Amniotic epithelial cell (primary cell): Measurements from ENCODE around the gene DBI.
"Not testable (repeated sequence)": the region's sequence is repeated elsewhere in the genome, so short reads cannot be mapped to it uniquely, and the experiment has no call there.

ENCODE experiments used
- DNase-seq: peaks from one replicate; pipeline ENCODE4 v3.0.0-alpha.2; 2010; ENCODE audit warnings: low read depth

DBI gene

GRCh38 chr2:119402106-119402505 is 35.3 kb downstream of the DBI start:
- no peak for DNase-seq

- DNase-seq: peak; percentile 31
Observed at GRCh38 chr2:119402645-119403560, 36.1 kb downstream of the DBI start.

- DNase-seq: not testable (repeated sequence)
Observed at GRCh38 chr2:119403618-119404017, 36.8 kb downstream of the DBI start.

DNA sequence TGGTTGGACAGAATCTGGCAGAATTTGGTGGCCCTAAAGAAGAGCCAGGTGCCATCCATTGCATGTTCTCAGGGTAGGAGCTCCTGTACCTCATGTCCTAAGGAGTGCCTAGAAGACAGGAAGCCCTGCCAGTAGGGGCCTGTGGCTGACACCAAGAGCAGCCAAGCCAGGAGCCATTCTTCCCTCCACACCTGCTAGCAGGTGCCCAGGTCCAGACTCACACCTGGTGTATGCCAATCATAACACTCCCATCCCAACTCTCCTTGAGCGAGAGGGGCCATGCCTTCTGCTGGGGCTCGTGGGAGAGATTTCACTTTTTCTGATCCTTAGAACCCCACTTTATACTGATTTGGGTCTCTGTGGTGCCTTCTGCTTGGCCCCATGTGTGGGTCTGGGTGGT is 38.4 kb downstream of the DBI start:
- no peak for DNase-seq

- DNase-seq: peak; percentile 55
Observed at GRCh38 chr2:119407430-119408220, 40.8 kb downstream of the DBI start.

GRCh38 chr2:119408221-119408619 is 41.4 kb downstream of the DBI start:
- no peak for DNase-seq

DNA sequence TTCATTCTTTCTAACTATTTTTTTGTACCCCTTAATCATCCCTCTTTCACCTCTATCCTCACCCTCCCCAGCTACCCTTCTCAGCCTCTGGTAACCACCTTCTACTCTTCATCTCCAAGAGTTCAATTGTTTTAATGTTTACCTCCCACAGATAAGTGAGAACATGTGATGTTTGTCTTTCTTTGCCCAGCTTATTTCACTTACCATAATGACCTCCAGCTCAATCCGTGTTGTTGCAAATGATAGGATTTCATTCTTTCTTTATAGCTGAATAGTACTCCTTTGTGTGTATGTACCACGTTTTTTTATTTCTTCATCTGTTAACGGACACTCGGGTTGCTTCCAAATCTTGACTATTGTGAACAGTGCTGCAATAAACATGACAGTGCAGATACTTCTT is 42.7 kb downstream of the DBI start:
- no peak for DNase-seq

GRCh38 chr2:119414894-119415293 is 48.1 kb downstream of the DBI start:
- no peak for DNase-seq

- no peak for DNase-seq
Observed at GRCh38 chr2:119415630-119416029, 48.9 kb downstream of the DBI start.

DNA sequence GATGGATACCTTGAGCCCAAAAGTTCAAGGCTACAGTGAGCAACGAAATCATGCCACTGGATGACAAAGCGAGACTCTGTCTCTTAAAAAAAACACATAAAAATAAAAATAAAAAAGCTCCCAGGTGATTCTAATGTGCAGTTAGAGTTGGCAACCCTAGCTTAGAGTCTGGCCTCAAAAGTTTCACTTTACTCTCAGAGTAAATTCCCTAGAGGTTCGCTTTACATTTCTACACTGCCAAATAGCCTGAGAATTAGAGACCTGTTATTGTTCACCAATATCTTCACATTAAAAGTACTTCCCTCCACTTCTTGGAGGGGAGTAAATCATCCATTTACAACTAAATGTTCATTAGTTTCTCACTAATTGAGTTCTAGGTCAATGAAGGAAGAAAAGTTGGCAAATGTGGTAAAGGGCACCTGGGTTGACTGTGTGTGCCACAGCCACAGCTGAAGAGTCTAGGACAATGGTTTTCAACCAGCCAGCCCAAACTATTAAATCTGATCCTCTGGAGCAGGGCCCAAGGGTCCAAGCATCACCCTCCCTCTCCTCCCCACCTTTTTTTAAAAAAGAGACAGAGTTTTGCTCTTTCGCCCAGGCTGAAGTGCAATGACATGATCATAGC is 49.6 kb downstream of the DBI start:
- DNase-seq: no peak

DNA sequence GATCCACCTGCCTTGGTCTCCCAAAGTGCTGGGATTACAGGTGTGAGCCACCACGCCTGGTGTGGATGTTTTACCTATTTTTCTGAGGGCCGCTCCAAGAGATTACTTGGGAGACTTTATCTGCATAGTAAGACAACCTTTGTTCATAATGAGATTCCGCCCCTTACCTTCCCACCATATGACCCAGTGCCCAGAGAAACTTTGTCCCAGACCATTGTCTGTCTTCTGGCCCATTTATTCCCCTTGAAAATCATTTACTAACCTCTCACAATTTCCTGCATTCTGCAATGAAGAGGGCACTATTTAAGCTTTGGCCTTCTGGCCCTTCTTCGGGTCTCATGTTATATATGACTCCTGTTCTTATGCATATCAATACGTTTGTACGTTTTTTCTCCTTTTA is 51.1 kb downstream of the DBI start:
- DNase-seq: no peak

DNA sequence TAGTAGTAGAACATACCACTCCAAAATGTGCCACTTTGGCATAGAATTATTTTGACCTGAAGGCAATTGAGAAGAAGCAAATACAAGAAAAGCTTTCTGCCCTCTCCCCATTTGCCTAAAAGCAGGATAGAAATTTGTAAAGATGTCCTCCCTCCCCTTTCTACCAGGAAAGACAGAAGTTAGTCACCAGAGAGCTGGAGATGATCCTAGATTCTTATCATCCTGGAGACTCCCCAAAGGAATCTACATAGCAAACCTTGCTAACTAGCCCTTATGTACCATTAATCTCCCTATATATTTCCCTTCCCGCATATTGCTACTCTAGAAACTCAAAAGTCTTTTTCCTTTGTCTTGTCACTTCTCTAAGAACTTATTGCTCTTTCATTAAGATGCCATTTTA is 52.3 kb downstream of the DBI start:
- peak; percentile 29 for DNase-seq

DNA sequence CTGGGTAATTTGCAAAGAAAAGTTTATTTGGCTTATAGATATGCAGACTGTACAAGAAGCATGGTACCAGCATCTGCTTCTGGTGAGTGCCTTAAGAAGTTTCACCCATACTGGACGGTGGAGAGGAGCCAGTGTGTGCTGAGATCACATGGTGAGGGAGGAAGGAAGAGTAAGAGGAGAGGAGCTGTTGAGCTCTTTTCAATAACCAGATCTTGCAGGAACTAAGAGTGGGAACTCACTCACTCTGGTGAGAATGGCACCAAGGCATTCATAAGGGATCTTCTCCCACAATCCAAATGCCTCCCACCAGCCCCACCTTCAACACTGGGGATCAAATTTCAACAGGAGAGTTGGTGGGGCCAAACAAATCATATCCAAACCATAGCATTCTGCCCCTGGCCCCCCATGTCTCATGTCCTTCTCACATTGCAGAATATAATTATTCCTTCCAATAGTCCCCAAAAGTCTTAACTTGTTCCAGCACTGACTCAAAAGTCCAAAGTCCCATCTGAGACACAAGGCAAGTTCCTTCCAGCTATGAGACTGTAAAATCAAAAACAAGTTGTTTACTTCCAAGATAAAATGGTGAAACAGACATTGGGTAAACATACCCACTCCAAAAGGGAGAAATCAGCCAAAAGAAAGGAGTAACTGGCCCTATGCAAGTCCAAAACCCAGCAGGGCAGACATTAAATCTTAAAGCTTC is 53.2 kb downstream of the DBI start:
- DNase-seq: no peak

DNA sequence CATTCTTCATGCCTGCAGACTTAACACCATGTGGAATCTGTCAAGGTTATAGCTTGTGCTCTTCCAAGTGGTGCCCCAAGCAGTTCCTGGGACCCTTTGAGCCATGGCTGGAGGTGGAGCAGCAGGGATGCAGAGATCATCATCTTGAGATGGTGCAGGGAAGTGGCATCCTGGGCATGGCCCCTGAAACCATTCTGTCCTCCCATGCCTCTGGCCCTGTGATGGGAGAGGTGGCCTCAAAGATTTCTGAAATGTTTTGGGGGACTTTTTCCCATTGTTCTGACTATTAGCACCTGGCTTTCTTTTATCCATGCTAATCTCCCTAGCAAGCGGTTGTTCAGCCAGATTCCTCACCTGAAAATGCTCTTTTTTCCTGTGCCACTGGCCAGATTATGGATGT is 54.5 kb downstream of the DBI start:
- no peak for DNase-seq

DNA sequence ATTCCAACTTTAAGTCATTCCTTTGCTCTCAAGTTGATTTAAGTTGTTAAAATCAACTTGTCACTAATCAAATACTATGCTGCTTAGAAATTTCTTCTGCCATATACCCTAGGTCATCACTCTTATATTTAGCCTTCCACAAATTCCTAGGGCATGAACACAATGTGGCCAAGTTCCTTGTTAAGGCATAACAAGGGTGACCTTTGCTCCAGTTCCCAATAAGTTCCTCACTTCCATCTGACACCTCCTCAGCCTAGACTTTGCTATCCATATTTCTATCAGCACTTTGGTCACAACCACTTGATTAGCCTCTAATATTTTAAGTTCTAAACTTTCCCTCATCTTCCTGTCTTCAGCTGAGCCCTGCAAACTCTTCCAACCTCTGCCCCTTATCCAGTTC is 55.0 kb downstream of the DBI start:
- no peak for DNase-seq
